Fibroblast of lung (primary cell): ENCODE results near the gene RNF126.

Experiments used
- CTCF ChIP-seq, 2 donors: IDR thresholded peaks in 1 of 2; conservative IDR thresholded peaks in 1 of 2; 1 replicate in 1 of 2; 2 replicates in 1 of 2; pipeline ENCODE4 v1.5.1; 2011 to 2012; ENCODE audit warnings: low read length in 2 of 2, control low read depth in 1 of 2, inconsistent platforms in 1 of 2, low read depth in 1 of 2, mild to moderate bottlenecking in 1 of 2
- EZH2 ChIP-seq: IDR thresholded peaks from 2 replicates; pipeline ENCODE4 v1.5.1; 2012; ENCODE audit warnings: low read length, control low read depth, mild to moderate bottlenecking; ENCODE audit errors: missing control alignments

GRCh38 chr19:657611-658010 lies 5.4 kb downstream of the RNF126 start:
- TF ChIP-seq CTCF (conservative IDR thresholded peaks at IDR 0.05 in 1 of 2, IDR thresholded peaks at IDR 0.05 in 1 of 2; ENCODE audit: low read depth in 1 of 2, low read length in 2 of 2), result no peak
- no peak for TF ChIP-seq EZH2
